OCI-LY3 (cell line): ENCODE measurements around the gene NKAIN4.

Experiments
- EZH2phosphoT487 ChIP-seq: fragments of 200-600 bp; shearing (Covaris generic); IDR thresholded peaks from 2 replicates; pipeline ENCODE4 v1.6.1; 2018; ENCODE audit warnings: antibody characterized with exemption, mixed run types, low read depth
- TF ChIP-seq, protein P1 (sequence below): fragments of 200-600, 300-600 bp; sonication (generic); IDR thresholded peaks from 2 replicates; pipeline ENCODE4 v1.5.1; 2014; ENCODE audit warnings: antibody characterized with exemption, low read length, low read depth

DNA sequence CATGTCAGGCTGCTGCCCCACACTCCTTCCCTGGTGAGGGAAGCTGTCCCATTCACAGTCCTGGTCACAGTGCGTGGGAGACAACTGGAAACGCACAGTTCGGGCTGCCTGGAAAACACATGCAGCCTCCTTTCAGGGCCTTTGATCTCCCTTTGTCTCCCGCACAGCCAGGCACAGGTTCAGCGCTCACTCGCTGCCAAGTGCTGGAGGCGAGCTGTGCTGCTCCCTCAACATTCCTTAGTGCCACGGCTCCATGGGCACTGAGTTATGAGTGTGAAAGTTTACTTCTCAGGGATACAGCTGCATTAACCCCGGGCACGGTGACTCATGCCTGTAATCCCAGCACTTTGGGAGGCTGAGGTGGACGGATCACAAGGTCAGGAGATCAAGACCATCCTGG lies 47.4 kb downstream of the NKAIN4 start:
- TF ChIP-seq, protein P1, sequence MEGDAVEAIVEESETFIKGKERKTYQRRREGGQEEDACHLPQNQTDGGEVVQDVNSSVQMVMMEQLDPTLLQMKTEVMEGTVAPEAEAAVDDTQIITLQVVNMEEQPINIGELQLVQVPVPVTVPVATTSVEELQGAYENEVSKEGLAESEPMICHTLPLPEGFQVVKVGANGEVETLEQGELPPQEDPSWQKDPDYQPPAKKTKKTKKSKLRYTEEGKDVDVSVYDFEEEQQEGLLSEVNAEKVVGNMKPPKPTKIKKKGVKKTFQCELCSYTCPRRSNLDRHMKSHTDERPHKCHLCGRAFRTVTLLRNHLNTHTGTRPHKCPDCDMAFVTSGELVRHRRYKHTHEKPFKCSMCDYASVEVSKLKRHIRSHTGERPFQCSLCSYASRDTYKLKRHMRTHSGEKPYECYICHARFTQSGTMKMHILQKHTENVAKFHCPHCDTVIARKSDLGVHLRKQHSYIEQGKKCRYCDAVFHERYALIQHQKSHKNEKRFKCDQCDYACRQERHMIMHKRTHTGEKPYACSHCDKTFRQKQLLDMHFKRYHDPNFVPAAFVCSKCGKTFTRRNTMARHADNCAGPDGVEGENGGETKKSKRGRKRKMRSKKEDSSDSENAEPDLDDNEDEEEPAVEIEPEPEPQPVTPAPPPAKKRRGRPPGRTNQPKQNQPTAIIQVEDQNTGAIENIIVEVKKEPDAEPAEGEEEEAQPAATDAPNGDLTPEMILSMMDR, result no peak
- TF ChIP-seq EZH2phosphoT487, result no peak
